ENCODE results near the gene LSM4.

The LSM4 gene

GRCh38 chr19:18340990-18341868 is 18.4 kb upstream of the LSM4 start:
- Histone ChIP-seq H3K9ac (ENCODE audit: low read depth, low read length) (peak overlapping the region; percentile 27; the same call in 1 of the 2 replicates), H3K4me1 (ENCODE audit: insufficient read depth, low read length) (peaks cover 18% of the 10 kb centered on the region), H3K27me3 (ENCODE audit: insufficient read depth, low read length) (no peaks in the 10 kb centered on the region), H3K4me3 (ENCODE audit: low read length) (peak overlapping the region; percentile 72), H3K9me3 (ENCODE audit: insufficient read depth, low read depth, low read length) (no peaks in the 10 kb centered on the region), H3K36me3 (ENCODE audit: insufficient read depth, low read length) (no peaks in the 10 kb centered on the region), H3K27ac (ENCODE audit: low read depth, low read length) (peak overlapping the region; percentile 48)
- under 1% methylated on average over 16 of the region's 18 CpGs for WGBS

DNA sequence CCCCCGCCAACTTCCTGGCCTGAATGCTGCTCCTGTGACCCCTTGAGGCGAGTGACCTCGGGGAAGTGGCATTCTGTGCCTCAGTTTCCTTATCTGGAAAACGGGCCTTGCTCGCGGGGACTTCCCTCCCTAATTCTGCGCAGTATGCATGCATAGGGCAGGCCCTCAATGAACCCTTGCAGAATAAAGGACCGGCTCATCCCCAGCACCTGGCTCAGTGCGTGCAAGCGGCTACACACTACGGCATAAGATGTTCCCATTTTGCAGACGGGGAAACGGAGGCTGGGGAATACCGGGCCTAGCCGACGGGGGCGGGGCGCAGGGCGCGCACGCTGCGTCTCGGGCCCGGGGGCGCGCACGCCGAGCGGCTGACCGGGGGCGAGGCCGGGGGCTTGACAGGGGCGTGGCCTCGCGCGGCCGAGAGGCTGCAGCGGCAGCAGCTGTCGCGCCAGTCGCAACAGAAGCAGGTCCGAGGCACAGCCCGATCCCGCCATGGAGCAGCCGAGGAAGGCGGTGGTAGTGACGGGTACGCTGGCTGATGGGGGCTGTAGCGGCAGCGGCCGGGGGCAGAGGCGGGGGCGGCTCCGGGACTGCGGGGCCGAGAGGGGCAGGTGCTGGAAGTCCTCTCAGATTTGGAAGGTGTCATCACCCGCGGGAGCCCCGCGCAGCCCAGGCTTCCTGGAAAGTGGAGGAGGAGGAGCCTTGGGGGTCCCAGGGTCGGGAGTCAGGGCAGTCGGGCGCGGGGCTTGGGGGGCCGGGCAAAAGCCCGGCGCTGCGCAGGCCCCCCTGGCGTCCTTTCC is 17.5 kb upstream of the LSM4 start, which contains the start of gene PGPEP1:
Gene PGPEP1 (plus strand): TSS at position 409 of the 800 bp plus-strand sequence. CDS start 84 bp downstream, at position 493.
- Histone ChIP-seq H3K9ac (ENCODE audit: low read depth, low read length) (peak within 1 kb of the TSS; percentile 27; the same call in 1 of the 2 replicates), H3K9me3 (ENCODE audit: insufficient read depth, low read depth, low read length) (no peaks in the 10 kb centered on the region), H3K27ac (ENCODE audit: low read depth, low read length) (peak within 1 kb of the TSS; percentile 48), H3K36me3 (ENCODE audit: insufficient read depth, low read length) (no peaks in the 10 kb centered on the region), H3K4me3 (ENCODE audit: low read length) (peak within 1 kb of the TSS; percentile 72), H3K27me3 (ENCODE audit: insufficient read depth, low read length) (no peaks in the 10 kb centered on the region), H3K4me1 (ENCODE audit: insufficient read depth, low read length) (peaks cover 15% of the 10 kb centered on the region; the same call in 1 of the 2 replicates)
- WGBS: 7% methylated on average over 69 of the region's 69 CpGs

GRCh38 chr19:18339723-18340122 is 16.8 kb upstream of the LSM4 start:
- WGBS: 42% methylated on average over 6 of the region's 6 CpGs
- H3K27ac ChIP-seq (ENCODE audit: low read depth, low read length): no peak overlapping the region
- H3K4me1 ChIP-seq (ENCODE audit: insufficient read depth, low read length): peaks cover 12% of the 10 kb centered on the region; the same call in 1 of the 2 replicates
- no peaks in the 10 kb centered on the region for H3K27me3 ChIP-seq (ENCODE audit: insufficient read depth, low read length)
- no peaks in the 10 kb centered on the region for H3K9me3 ChIP-seq (ENCODE audit: insufficient read depth, low read depth, low read length)
- no peak overlapping the region for H3K9ac ChIP-seq (ENCODE audit: low read depth, low read length)
- H3K36me3 ChIP-seq (ENCODE audit: insufficient read depth, low read length): no peaks in the 10 kb centered on the region
- H3K4me3 ChIP-seq (ENCODE audit: low read length): no peak overlapping the region

GRCh38 chr19:18338541-18338940 is 15.7 kb upstream of the LSM4 start:
- Histone ChIP-seq H3K4me3 (ENCODE audit: low read length) (no peak overlapping the region), H3K4me1 (ENCODE audit: insufficient read depth, low read length) (0 out of 2 replicates have a peak, but pooled peaks cover 5% of the 10 kb centered on the region), H3K36me3 (ENCODE audit: insufficient read depth, low read length) (no peaks in the 10 kb centered on the region), H3K9me3 (ENCODE audit: insufficient read depth, low read depth, low read length) (no peaks in the 10 kb centered on the region), H3K9ac (ENCODE audit: low read depth, low read length) (no peak overlapping the region), H3K27ac (ENCODE audit: low read depth, low read length) (no peak overlapping the region), H3K27me3 (ENCODE audit: insufficient read depth, low read length) (no peaks in the 10 kb centered on the region)
- 89% methylated on average over 9 of the region's 9 CpGs for WGBS

DNA sequence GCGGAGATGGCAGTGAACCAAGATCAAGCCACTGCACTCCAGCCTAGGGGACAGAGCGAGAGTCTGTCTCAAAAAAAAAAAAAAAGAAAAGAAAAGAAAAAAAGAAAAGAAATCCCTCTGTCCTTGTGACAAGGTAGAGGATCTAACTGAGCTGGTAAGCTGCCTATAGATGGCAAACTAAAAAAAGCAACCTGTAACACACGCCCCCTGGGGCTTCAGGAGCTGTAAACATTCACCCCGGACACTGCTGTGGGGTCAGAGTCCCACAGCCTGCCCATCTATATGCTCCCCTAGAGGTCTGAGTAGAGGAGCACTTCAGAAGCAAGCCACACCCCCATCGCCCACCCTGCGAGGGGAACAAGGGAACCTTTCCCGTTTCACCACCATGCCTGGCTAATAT is 13.2 kb upstream of the LSM4 start:
- Histone ChIP-seq H3K9me3 (ENCODE audit: insufficient read depth, low read depth, low read length) (no peaks in the 10 kb centered on the region), H3K4me1 (ENCODE audit: insufficient read depth, low read length) (no peaks in the 10 kb centered on the region), H3K4me3 (ENCODE audit: low read length) (no peak overlapping the region), H3K27me3 (ENCODE audit: insufficient read depth, low read length) (no peaks in the 10 kb centered on the region), H3K9ac (ENCODE audit: low read depth, low read length) (no peak overlapping the region), H3K36me3 (ENCODE audit: insufficient read depth, low read length) (no peaks in the 10 kb centered on the region), H3K27ac (ENCODE audit: low read depth, low read length) (no peak overlapping the region)
- WGBS: 67% methylated on average over 7 of the region's 7 CpGs

DNA sequence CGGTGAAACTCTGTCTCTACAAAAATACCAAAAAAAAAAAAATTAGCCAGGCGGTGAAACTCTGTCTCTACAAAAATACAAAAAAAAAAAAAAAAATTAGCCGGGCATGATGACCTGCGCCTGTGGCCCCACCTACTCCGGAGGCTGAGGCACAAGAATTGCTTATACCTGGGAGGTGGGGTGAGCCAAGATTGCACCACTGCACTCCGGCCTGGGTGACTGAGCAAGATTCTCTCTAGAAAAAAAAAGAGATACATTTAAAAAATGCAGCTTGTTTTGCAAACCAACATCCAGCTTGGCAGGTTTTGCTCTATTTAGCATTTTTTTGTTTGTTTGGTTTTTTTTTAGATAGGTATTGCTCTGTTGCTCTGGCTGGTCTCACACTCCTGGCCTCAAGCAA is 10.8 kb upstream of the LSM4 start:
- H3K27me3 ChIP-seq (ENCODE audit: insufficient read depth, low read length): no peaks in the 10 kb centered on the region
- no peak overlapping the region for H3K27ac ChIP-seq (ENCODE audit: low read depth, low read length)
- no peaks in the 10 kb centered on the region for H3K9me3 ChIP-seq (ENCODE audit: insufficient read depth, low read depth, low read length)
- peaks cover 3% of the 10 kb centered on the region; the same call in 1 of the 2 replicates for H3K4me1 ChIP-seq (ENCODE audit: insufficient read depth, low read length)
- WGBS: 93% methylated on average over 5 of the region's 6 CpGs
- no peaks in the 10 kb centered on the region for H3K36me3 ChIP-seq (ENCODE audit: insufficient read depth, low read length)
- no peak overlapping the region for H3K9ac ChIP-seq (ENCODE audit: low read depth, low read length)
- H3K4me3 ChIP-seq (ENCODE audit: low read length): no peak overlapping the region

DNA sequence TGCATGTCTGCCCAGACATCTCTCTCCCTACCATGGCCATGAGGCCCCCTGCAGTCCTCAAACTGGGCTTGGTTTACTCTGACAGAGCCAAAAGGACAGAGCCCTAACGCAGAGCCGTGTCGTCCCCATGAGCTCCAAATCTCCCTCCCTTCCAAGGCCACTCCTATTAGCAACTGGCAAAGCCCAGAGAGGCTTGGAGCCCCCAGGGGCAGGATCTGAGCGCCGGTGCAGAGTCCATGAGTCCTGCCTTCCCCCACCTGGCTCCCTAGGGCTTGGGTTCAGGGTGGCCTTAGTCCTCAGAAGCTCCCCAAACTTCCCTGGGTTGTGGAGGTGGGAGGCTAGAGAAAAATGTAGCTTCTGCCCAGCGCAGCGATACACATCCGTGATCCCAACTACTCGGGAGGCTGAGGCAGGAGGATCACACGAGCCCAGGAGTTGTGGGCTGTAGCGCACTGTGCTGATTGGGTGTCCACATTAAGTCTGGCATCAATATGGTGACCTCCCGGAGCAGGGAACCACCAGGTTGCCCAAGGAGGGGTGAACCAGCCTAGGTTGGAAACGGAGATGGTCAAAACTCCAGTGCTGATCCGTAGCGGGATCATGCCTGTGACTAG is 10.1 kb upstream of the LSM4 start:
- no peak overlapping the region for H3K4me3 ChIP-seq (ENCODE audit: low read length)
- H3K36me3 ChIP-seq (ENCODE audit: insufficient read depth, low read length): no peaks in the 10 kb centered on the region
- 0 out of 2 replicates have a peak overlapping the region, but pooled peaks have one; percentile 6 for H3K9ac ChIP-seq (ENCODE audit: low read depth, low read length)
- H3K4me1 ChIP-seq (ENCODE audit: insufficient read depth, low read length): peaks cover 5% of the 10 kb centered on the region; the same call in 1 of the 2 replicates
- no peak overlapping the region for H3K27ac ChIP-seq (ENCODE audit: low read depth, low read length)
- no peaks in the 10 kb centered on the region for H3K9me3 ChIP-seq (ENCODE audit: insufficient read depth, low read depth, low read length)
- 83% methylated on average over 15 of the region's 15 CpGs for WGBS
- H3K27me3 ChIP-seq (ENCODE audit: insufficient read depth, low read length): no peaks in the 10 kb centered on the region

GRCh38 chr19:18330868-18331267 is 8.0 kb upstream of the LSM4 start:
- no peaks in the 10 kb centered on the region for H3K9me3 ChIP-seq (ENCODE audit: insufficient read depth, low read depth, low read length)
- H3K4me3 ChIP-seq (ENCODE audit: low read length): no peak overlapping the region
- WGBS: 85% methylated on average over 9 of the region's 9 CpGs
- H3K4me1 ChIP-seq (ENCODE audit: insufficient read depth, low read length): peaks cover 5% of the 10 kb centered on the region; the same call in 1 of the 2 replicates
- H3K36me3 ChIP-seq (ENCODE audit: insufficient read depth, low read length): no peaks in the 10 kb centered on the region
- H3K27ac ChIP-seq (ENCODE audit: low read depth, low read length): no peak overlapping the region
- no peaks in the 10 kb centered on the region for H3K27me3 ChIP-seq (ENCODE audit: insufficient read depth, low read length)
- no peak overlapping the region for H3K9ac ChIP-seq (ENCODE audit: low read depth, low read length)

GRCh38 chr19:18329035-18329376 is 6.1 kb upstream of the LSM4 start:
- Histone ChIP-seq H3K9ac (ENCODE audit: low read depth, low read length) (peak overlapping the region; percentile 45; the same call in 1 of the 2 replicates), H3K9me3 (ENCODE audit: insufficient read depth, low read depth, low read length) (no peaks in the 10 kb centered on the region), H3K36me3 (ENCODE audit: insufficient read depth, low read length) (no peaks in the 10 kb centered on the region), H3K27me3 (ENCODE audit: insufficient read depth, low read length) (no peaks in the 10 kb centered on the region), H3K4me1 (ENCODE audit: insufficient read depth, low read length) (peaks cover 5% of the 10 kb centered on the region; the same call in 1 of the 2 replicates), H3K4me3 (ENCODE audit: low read length) (peak overlapping the region; percentile 52), H3K27ac (ENCODE audit: low read depth, low read length) (no peak overlapping the region)
- 87% methylated on average over 6 of the region's 6 CpGs for WGBS

DNA sequence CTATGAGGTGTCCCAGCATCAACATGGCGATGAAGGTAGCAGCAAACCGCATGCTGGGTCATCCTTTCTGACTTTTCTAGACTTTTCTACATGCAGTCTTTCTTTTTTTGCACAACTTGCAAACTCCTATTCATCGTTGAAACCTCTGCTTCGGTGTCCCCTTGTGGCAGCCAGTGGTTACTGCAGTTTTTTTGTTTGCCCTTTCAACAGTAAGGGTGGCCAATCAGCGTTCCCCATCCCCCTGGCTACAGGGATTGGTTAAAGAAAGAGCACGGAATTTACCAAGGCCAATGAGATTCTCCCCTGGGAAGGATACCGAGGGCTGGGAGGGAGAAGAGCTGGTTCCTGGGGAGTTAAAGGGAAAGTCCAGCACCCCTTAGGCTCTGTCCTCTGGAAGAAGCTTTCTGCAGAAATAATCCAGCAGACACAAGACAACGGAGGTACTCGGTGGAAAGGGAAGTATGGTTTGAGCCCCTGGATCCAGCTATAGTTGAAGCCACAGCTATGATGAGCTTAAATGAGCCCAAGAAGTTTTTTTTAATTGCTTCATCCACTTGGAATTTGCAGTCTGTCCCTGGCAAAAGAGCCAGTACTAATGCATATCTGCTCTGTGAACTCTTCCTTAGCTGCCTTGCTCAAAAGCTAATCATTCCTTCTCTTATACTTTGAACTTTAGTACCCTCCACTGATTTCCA is 5.6 kb upstream of the LSM4 start:
- no peaks in the 10 kb centered on the region for H3K36me3 ChIP-seq (ENCODE audit: insufficient read depth, low read length)
- peaks cover 9% of the 10 kb centered on the region for H3K4me1 ChIP-seq (ENCODE audit: insufficient read depth, low read length)
- no peaks in the 10 kb centered on the region for H3K27me3 ChIP-seq (ENCODE audit: insufficient read depth, low read length)
- peak overlapping the region; percentile 45; the same call in 1 of the 2 replicates for H3K9ac ChIP-seq (ENCODE audit: low read depth, low read length)
- H3K27ac ChIP-seq (ENCODE audit: low read depth, low read length): peak overlapping the region; percentile 34
- H3K4me3 ChIP-seq (ENCODE audit: low read length): peak overlapping the region; percentile 52
- no peaks in the 10 kb centered on the region for H3K9me3 ChIP-seq (ENCODE audit: insufficient read depth, low read depth, low read length)
- WGBS: 5% methylated on average over 9 of the region's 9 CpGs
